Measurements from ENCODE around the gene PEX5L. TPM values are rescaled to one million over a fixed set of nuclear protein-coding genes. Genes with fewer than 3 reads are reported as not detected.
A peak's percentile ranks its signal among the peaks of the same experiment; 100 is the strongest.
"Not testable (repeated sequence)": the region's sequence is repeated elsewhere in the genome, so short reads cannot be mapped to it uniquely, and the experiment has no call there.

Gene PEX5L
- total RNA-seq, 1 experiment from 2014 or later, result 0.29 TPM

DNA sequence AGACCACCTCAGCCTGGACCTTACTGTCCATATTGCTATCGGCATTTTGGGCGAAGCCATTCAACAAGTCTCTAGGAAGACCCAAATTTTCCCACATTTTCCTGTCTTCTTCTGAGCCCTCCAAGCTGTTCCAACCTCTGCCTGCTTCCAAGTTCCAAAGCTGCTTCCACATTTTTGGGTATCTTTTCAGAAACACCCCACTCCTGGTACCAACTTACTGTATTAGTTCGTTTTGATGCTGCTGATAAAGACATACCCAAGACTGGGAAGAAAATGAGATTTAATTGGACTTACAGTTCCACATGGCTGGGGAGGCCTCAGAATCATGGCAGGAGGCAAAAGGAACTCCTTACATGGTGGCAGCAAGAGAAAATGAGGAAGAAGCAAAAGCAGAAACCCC lies 28.4 kb downstream of the PEX5L start:
- not testable (repeated sequence) for DNase-seq (ENCODE audit: low read depth)

DNA sequence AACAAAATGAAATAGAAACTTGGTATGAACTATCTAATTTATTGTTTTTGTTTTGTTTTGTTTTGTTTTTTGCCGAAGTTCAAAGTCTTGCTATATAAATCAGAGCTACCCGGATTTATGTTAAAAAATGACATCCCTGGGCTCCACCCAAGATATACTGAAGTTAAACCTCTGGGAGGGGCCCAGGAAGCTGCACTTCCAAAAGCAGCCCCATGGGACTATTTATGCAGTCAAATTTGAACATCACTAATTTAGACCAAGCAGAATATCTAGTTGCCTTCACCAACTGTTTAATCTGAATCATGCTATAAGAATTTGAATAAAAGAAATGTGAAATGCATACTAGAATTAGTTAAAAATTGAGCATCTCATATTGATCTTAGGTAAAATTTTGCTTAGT lies 32.2 kb downstream of the PEX5L start:
- DNase-seq (ENCODE audit: low read depth), result no peak

DNA sequence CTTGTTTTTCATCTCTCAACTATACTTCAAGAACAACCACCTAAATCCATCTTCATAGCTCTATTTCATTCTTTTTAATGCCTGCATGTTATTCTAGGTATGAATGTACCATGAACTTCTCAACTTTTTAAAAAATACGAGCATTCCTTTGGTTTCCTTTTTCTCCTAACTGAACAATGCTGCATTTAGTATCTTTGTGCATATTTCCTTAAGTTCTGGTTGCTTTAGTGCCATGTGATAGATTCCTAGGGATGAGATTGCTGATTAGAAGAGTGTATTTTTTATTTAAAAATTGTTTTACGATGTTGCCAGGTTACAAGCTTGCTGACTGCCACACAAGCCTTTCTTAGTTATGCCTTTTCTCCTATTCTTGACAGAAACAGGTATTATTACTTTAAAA lies 34.7 kb downstream of the PEX5L start:
- no peak for DNase-seq (ENCODE audit: low read depth)

DNA sequence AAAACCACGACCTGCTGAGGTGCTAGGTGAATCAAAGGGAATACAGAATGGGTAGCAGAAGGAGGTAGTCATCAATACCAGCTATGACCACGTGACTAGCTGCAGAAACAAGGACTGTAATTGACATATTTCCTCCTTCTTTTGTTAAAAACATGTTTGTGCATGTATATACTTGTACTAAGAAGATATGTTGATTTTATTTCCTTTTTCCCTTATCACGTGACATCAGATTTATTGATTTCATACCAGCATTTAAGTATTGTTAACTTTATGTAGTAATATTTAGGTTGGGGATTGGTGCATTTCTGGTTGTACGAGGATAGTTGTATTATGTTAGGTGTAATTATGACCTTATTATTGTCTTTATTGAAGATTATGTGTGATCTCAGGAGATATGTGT lies 36.2 kb downstream of the PEX5L start:
- DNase-seq (ENCODE audit: low read depth), result no peak

DNA sequence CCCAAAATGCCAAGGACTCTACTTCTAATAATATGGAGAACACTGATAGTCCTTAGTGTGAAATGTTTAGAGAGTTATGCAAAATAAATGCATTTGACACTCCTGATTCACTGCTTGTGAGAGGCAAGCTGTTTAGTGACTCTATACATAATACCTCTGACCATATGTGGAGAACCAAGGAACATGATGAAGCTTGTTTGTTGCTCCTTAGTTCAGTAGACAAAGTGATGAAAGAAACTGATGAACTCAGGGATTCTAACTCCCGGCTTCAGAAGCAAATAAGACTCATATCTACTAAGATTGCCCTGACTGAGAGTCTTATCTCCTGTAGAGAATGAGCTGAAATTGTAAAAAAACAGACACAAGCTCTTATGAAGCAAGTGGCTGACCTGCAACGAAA lies 41.3 kb downstream of the PEX5L start:
- DNase-seq (ENCODE audit: low read depth), result no peak

DNA sequence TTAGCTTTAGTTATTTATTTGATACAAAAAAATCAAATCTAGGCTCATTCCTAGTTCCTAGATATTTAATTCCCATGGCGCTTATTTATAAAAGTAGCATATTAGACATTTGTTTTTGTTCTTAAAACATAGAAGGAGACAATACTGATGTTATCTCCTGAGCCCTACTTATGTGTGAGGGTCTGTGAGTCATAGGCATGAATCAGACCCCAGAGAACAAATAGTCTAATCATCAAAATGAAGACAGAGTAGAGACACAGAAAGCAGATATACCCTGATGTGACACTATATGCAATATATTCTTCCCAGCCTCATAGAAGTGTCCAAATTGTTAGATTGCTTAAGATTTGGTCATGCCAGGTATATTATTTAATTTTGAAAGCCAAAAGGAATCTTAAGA lies 44.9 kb downstream of the PEX5L start:
- DNase-seq (ENCODE audit: low read depth), result peak; percentile 51

DNA sequence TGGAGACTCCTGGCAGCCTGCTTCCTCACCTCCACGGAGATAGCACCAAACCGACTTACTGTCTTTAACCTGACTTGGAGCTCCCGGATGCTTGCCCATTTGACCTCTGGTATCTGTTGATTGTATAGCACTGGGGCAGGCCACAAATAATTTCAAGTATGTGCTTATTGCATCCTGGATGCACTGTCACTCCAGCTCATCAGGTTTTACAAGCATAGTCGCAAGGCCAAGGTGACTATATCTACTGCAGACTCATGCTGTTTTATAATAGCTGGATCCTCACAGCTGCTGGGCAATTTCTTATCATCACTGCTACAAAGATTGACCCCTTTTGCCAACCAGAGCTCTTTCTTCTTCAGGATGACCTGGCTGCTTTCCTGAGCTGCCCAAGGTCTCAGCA lies 45.6 kb downstream of the PEX5L start:
- DNase-seq (ENCODE audit: low read depth), result peak; percentile 7

DNA sequence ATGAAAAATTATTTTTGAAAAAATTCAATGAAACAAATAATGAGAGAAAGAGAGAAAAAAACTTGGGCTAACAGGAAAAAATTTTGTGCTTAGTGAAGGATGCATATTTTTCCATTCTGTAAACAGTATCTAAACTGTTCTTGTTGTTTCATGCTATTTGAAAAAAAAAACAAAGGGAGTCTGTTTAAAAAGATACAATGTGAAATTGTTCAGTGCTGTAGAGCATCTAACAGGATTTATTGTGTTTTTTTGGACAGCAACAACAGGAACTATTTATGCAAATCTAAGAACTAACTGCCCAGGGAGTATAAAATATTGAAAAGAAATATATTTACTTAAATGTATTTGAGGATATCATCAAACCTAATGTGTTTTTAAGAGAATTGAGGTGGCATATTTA lies 55.1 kb downstream of the PEX5L start:
- DNase-seq (ENCODE audit: low read depth), result no peak

DNA sequence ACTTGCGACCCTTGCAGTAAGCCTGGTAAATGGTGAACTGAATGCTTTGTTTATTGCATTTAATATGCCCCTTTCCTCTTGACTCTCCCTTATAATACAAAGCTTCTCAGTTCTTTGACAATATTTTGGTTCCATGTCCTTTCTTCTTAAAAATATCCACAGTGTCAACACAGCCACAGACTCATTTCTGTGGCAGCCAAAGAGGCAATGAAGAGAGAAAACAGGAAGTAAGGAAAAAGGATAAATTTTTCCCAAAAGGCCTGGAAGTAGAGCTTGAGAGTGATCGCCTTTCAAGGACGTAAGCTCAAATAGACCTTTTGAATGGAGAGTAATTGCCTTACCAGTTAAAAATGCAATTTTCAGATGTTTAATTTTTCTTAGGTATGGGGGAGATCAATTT lies 59.4 kb downstream of the PEX5L start:
- DNase-seq (ENCODE audit: low read depth), result no peak

DNA sequence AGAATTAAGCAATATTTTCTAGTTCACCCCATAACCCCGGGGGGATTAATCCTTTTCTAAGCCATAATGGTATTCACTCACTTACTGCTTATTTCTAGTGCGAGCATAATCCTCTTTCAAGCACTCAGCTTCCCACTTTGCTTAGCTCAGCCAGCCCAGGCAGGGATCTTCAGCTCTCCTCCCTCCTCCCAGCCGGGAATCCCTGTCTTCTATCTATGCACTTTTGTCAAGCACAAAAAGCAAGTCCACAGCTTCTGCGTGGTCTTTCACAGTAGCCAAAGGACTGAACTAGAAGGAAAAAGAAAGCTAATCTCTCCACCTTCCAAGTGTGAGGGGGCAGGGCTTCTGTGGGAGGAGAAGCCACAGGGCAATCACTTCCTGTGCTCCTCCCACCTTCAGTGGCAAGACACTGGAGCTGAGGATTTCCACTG lies 62.8 kb downstream of the PEX5L start:
- DNase-seq (ENCODE audit: low read depth), result peak; percentile 47

DNA sequence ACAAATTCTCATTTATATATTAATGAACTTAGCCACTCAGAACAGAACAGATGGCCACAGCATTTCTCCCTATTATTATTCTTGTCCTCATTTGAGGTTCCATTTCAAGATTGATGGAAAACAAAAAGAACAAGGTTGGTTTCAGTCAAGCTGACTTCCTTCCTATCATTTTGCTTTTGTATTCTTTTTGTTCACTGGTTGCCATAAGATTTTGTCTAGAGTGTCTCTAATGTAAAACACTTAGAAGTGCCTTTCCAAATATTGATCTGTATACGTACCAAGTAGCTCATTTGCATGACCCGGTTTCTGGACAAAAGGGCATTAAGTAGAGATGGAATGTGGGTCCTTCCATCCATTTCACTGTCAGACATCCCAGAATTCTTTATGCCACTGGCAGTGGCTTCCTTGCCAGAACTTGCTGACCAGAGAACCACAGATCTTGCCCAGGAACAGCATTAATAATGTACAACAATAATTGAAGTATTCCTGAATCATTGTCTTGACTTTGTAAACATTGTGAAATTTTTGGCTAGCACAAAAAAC lies 63.8 kb downstream of the PEX5L start:
- DNase-seq (ENCODE audit: low read depth), result no peak

DNA sequence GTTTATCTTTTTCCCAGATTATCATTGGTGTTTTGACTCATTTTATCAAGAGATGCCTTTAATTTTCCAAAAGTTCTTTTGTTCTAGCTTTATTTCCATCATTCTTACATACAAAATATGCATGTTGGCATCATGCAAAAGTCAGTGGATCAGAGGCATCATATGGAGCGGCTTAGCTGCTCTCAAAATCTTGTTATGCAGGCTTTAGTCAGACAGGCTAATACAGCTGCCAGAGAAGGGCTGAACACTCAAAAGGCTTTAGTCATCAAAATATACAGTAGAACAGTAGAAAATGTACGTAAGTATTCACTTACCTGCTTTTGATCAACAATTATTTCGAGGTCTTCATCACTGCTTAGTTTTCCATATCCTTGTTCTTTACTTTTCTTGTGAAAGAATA lies 65.5 kb downstream of the PEX5L start:
- no peak for DNase-seq (ENCODE audit: low read depth)

DNA sequence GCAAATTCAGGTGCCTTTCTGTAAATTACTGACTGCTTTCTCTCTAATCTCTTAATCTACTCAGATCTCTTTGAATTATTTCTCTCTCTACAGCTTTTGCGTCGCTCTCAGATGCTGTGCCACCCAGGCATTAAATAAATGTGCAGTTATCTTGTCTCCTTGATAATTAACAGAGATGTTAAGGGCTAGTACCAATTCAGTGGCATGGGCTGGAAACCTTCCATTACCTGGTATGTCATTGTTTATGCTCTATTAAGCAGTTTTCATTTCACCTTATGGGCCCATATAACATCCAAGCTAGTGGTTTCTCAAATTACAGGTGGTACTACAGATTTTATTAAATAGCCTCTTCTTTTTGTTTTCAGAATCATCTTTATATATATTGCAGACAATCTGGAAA lies 66.0 kb downstream of the PEX5L start:
- no peak for DNase-seq (ENCODE audit: low read depth)

DNA sequence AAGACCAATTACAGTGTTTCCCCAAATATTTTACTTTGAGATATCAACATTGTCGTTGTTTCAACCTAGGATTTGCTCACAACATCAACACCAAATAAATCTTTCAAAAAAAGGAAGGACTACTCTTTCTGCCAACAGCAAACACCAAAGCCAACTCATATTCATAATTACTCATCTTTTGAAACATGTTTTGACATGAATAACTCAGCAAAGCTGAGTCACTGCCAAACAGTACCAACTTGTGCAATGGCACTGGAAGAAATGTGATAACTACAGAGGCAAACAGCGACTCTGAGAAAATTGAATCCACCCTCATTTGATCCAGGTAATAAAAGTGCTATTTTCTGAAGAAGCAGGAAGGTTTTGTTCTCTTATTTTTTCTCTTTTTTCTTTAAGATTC lies 67.2 kb downstream of the PEX5L start:
- peak; percentile 66 for DNase-seq (ENCODE audit: low read depth)

DNA sequence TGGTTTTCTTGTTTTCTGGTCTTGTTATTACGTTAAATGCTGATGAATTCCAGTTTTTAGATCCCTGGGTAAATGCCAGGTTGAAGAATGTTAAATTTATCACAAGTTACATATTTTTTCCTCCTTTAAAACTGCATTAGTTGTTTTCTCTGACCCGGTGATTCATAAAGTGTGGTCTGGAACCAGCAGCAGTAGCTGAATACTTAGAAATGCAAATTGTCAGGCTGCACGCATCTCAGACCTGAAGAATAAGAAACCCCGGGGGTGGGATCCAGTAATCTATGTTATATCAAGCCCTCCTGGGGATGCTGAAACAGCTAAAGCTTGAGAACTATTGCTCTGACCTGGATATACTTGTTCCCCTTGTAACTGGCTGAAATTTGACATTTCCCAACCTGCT lies 69.1 kb downstream of the PEX5L start:
- peak; percentile 72 for DNase-seq (ENCODE audit: low read depth)

DNA sequence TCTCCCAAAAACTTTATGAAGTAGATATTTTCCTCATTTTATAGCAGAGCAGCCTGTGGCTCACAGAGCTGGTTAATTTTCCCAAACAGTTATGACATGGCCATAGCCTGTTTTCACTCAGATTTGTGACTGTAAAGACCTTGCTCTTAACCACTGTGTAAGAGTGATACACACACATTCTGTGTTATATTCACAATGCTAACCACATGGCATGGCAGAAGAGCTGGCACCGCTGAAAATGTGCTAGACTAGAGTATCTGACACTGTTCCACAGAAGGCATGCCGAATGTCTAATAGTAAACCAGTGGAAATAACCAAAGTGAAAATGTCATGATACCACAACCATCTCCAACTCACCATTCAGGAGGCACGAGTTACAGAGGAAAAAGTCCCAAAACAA lies 71.8 kb downstream of the PEX5L start:
- no peak for DNase-seq (ENCODE audit: low read depth)

DNA sequence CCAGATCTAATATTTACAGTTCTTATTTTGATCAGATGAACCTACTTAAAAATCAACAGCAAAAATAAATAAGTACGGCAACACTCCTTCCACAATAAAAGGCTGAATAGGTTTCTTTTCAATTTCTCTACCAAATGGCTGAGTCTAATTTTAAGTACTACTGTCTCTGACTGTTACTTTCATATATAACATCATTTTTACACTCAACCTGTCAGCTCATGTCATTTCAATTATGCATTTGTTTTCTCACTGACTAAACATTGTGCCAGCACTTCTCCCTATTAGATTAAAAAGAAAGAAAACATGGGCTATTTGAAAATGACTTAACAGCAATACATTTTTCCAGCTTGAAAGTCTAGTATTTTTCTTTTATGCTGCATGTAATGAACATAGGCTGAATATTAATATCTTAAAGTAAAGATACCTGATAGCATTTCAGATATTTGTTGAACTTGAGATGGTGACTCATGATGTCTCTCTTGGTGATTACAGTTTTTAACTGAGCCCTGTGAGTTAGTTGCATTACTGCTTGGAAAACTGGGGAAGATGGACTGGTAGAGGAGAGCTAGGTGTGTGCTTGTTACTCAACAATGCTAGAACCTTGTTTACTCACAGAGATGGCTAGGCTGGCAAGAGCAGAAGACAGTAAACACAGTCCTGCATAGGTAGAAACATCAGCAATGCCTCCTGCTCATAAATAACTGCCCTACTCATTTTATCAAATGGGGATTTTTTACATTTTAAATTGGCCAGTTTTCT lies 73.9 kb downstream of the PEX5L start:
- DNase-seq (ENCODE audit: low read depth), result no peak

DNA sequence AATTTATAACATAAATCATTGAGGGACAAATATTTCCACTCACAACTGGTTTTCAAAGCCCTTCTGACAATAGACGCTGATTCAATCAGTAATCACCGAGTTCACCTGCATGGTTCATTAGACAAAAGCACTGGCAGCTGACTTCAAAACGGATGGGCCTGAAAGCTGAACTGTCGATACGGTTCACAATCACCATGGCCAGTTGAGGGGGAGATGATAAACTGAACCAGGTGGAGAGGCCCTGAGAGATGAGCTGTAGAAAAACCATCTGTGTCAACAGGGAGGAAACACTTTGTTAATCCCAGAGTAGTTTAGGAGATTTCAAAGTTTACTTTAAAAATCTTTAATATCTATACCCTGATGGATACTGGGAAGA lies 75.0 kb downstream of the PEX5L start:
- DNase-seq (ENCODE audit: low read depth), result no peak

DNA sequence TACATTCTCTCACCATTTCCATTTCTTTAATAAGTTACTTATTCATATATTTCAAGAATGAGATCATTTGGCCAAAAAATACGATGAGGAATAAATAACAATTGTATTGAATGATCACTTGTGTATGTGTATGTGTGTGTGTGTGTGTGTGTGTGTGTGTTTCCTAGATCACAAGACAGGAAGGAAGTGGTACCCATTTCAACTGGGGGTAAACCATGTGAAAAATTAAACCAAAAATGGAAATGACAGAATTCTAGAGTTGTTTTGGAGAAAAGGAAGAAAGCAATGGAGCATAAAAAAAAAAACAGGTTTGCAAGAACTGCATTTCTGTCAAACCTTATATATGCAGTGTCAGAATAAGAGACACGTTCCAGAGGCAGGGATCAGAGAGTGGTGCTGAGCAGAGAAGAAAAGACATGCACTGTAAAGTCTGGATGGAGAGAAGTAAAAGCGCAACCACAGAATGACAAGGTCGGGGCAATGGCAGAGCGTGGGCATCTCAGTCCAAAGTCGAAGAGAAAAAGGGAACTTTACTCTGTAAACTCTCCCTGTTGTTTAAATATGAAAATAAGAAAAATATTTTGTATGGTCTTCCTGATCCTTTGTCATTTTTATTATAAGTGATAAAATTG lies 75.5 kb downstream of the PEX5L start:
- DNase-seq (ENCODE audit: low read depth), result no peak

DNA sequence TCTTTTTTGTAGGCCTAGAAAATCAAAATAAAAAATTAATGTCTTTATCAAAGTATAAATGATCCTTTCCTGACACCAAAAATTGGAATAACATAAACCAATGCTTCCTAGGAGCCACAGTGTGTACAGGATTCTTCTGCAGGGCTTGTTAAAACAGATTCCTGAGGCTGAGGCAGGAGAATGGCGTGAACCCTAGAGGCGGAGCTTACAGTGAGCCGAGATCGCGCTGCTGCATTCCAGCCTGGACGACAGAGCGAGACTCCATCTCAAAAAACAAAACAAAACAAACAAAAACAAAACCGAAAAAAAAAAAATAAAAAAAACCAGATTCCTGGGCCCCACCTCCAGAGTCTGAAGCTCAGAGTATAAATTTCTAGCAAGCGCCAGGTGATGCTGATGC lies 78.0 kb downstream of the PEX5L start:
- no peak for DNase-seq (ENCODE audit: low read depth)

DNA sequence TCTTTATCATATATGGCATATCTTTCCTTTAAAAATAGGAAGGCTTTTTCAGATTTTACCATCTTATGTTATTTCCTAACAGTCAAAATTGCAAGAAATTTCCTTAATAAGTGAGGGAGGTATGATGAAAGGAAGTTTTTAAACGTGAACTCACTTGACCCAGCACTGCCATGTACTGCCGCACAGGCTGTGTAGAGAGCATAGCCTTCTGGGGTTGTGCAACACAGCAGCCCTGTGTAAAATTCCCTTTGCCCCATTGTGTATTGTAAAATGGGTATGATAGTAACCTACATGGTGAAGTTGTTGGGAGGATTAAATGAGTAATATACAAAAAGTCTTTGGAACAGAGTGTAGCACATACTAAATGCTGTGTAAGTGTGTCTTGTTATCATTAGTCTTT lies 78.6 kb downstream of the PEX5L start:
- DNase-seq (ENCODE audit: low read depth), result no peak

DNA sequence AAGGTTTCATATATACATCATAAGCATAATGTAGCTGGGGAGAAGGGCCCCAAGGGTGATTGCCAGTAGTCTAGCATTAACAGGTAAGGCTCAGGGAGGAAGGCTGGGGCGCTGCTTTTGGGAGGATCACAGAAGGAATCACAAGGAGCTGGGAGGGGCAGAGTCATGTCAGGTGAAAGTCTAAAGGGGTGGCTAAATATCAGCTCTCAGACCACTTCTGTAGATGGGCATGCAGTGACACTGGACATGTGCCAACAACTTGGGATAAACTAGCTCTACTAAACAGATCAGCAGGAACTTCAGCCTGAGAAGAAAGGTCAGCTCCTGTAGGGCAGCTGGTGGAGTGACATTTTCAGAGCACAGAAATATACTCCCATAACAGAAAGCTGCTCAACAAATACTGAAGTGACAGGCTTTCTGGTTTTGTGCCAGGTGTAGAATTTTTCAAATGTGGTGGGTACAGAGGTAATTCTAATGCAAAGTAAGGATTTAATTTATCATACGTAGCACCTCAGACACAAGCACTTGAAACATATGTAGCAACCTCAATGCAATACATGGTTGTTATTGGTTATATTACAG lies 79.4 kb downstream of the PEX5L start:
- DNase-seq (ENCODE audit: low read depth), result no peak

DNA sequence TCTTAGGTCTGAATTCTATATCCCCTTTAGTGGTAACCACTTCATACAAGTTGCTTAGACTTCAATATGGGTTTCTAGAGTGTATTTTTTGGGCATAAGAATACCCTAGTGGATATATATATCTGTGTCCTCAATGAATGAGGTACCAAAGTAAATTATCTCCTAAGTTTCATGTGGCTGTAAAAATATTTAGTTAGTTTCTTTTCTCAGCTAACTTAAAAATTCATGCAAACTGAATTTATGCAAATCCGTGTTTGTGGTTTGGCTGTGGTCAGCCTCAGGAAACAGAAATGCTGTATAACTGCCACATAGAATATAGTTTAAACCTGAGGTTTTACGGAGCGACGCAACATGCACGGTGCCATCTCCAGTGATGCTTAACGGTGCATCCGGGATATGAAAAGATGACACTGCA lies 80.3 kb downstream of the PEX5L start:
- DNase-seq (ENCODE audit: low read depth), result peak; percentile 39
